HuH-7.5 (cell line): Measurements from ENCODE around the gene LBHD1.
"Not testable (repeated sequence)": the region's sequence is repeated elsewhere in the genome, so short reads cannot be mapped to it uniquely, and the experiment has no call there.

Experiments used
- DNase-seq: peaks from one replicate; pipeline ENCODE4 v3.0.0; 2011; ENCODE audit warnings: low spot score

Gene LBHD1

DNA sequence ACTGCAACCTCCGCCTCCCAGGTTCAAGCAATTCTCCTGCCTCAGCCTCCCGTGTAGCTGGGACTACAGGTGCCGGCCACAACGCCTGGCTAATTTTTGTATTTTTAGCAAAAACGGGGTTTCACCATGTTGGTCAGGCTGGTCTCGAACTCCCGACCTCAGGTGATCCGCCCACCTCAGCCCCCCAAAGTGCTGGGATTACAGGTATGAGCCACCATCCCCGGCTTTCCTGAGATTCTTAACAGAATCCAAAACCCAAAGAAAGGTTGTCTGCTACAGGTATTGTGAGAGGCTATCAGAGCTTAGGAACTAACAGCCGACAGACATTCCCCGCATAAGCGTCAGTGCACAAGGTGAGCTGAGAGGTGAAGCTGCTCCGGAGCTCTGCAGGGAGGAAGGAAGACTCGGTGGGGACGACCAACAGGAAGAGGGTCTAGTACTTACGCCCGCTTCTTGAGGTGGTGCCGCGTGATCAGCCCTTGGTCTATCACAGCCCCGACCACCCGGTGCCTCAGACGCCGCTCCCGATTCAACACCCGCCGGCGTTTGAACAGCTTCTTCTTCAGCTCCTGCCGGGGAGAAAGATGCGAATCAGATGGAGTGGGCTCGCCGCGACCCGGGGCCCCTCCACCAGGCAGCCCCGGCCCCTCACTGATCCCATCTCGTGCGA, 7.5 kb downstream of the LBHD1 start:
- DNase-seq, result peak; percentile 73

DNA sequence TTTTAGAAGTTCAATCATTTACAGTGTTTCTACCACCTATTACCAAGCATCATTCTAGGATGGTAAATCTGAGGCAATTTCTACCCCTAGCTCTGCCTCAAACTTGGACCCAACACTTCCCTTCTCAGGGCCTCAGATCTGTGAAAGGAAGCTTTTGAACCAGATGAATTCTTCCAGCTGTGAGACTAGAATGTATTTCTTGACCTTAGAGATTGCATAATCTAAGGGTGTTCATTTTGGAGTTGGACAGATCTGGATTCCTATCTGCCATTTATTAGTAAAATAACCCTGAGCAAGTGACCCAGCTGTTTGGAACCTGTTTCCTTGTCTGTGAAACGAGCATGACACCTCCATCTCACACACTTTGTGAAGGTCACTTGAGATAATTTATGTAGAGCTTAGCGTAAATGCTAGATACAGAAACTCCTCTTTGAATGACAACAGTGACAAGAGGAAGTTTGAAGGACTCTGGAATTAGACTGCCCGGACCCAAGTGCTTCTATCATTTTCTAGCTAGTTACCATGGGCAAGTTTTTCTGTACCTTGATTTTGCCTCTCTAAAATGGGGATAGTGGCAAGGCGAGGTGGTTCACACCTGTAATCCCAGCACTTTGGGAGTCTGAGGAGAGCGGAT, 15.2 kb downstream of the LBHD1 start:
- DNase-seq, result no peak

GRCh38 chr11:62654297-62654696, 17.8 kb downstream of the LBHD1 start:
- DNase-seq, result no peak

- DNase-seq, result peak; percentile 35
These were observed 19.7 kb downstream of the LBHD1 start for GRCh38 chr11:62652161-62653006.

DNA sequence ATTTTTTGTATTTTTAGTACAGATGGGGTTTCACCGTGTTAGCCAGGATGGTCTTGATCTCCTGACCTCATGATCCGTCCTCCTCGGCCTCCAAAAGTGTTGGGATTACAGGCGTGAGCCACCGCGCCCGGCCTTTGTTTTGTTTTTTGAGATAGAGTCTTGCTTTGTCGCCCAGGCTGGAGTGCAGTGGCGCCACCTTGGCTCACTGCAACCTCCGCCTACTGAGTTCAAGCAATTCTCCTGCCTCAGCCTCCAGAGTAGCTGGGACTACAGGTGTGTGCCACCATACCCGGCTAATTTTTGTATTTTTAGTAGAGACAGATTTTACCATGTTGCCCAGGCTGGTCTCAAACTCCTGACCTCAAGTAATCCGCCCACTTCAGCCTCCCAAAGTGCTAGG, 21.8 kb downstream of the LBHD1 start:
- not testable (repeated sequence) for DNase-seq

DNA sequence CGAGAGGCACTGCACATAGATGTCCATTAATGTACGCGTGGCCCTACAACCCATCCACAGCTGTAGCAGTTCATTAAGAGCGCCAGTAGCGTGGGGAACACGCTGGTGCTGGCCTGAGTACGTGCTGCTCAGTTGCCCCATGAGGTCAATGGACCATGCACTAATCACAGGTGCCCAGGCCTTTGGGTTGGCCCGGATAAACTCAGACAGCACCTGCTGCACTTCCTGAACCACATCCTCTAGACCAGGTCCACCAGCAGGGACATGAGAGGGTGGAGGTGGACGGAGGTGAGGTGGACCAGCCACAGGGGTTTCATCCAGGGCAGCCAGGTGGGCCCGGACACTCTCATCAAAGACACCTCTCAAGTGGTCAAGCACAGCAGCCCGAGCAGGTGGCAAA, 22.6 kb downstream of the LBHD1 start:
- no peak for DNase-seq

- no peak for DNase-seq
These were observed 23.1 kb downstream of the LBHD1 start for GRCh38 chr11:62648967-62649364.

DNA sequence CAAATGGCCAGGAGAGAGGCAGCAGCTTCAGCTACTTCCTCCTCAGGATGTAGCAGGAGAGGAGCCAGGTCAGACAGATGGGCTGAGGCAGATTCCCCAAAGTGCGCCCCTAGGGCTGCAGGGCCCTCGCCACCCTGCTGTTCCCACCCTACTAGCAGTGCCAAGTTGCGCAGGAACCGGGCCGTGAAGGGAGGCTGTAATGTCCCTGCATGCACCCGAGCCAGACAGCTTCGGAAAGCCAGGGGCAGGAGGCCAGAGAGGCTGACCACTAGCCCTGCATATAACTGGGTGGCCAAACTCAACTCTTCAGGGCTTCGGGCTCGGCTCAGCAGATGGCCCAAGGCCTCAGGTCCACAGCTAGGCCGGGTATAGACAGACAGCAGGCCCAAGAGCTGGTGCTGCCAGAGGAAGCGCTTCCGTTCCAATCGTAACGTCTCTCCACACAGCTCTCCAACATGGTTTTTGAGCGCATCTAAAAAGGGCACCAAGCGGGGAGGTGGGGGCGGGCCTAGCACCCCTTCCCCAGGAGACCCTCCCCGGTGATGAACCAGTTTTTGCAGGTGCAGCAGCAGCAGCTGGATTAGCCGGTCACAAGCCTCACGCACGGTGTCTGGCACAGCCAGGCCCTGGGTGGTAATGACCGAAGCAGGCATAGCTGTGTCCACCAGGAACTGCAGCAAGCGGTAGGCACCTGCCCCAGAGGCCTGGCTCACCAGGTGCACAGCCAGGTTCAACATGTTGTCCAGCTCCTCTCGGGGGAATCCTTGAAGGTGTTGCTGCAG, 23.7 kb downstream of the LBHD1 start:
- DNase-seq, result no peak

- DNase-seq, result no peak
These were observed 24.5 kb downstream of the LBHD1 start for GRCh38 chr11:62647609-62648005.

DNA sequence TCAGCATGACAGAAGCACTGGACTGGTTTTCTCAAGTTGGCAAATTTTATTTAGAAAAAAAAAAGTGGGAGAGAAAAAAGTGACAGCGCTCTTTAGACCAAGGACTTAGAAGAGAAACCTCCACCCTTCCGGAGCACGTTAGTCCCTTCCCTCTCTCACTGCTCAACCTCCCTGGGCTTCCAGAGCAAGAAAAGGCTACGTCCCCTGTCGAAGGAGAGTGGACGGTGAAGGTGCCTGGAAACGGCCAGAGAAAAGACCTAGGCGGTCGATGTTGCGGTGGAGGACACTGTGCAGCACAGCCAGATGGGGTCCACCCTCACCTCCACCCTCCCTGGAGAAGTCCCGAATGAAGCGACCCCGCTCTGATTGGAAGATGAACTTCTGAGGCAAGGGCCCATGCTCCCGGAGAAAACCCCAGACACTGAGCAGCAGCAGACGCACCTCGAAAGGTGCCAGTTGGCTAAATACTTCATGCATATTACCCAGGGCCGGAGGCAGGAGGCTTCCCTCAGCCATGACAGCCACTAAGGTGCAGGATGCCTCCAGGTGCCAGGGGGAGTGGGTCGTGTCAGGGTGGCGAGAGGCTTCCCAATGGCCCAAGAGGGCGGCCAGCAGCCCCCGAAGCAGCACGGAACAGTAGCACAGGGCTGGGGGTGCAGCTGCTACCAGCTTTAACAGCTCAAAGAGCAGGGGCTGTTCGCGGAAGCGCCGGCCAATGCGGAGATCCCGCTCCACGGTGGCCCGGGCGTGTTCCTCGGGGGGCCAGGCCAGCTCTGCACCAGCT, 25.1 kb downstream of the LBHD1 start:
- no peak for DNase-seq

GRCh38 chr11:62645946-62646824, 25.9 kb downstream of the LBHD1 start, which contains the start of gene GANAB:
Gene GANAB, minus strand, starts transcription at chr11:62646613. Its CDS starts 14 bp downstream, at chr11:62646599.
- DNase-seq, result peak; percentile 99

GRCh38 chr11:62645671-62645945, 26.5 kb downstream of the LBHD1 start:
- DNase-seq, result no peak

GRCh38 chr11:62644220-62644619, 27.8 kb downstream of the LBHD1 start:
- no peak for DNase-seq

GRCh38 chr11:62632492-62632891, 39.6 kb downstream of the LBHD1 start:
- DNase-seq, result no peak

DNA sequence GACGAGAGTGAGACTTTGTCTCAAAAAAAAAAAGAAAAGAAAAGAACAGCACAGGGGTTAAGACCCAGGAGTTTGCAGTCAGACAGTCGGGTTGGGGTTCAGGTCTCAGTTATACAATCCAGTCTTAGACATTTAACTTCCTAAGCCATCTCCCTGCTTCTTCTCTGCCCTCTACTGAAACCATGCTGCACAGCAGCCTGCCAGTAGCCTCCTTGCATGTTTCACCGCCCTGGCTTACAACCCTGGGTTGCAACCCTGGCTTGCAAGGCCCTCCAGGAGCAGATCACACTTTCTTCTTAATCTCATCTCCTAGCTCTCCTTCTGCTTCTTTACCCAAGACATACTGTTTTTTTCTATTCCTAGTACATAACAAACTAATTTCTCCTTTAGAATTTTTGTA, 44.4 kb downstream of the LBHD1 start:
- DNase-seq, result no peak

GRCh38 chr11:62622476-62623089, 49.5 kb downstream of the LBHD1 start:
- no peak for DNase-seq

GRCh38 chr11:62621567-62622470, 50.2 kb downstream of the LBHD1 start, which contains the start of gene B3GAT3:
Gene B3GAT3, minus strand, starts transcription at chr11:62621986. Its CDS starts 39 bp downstream, at chr11:62621947.
- DNase-seq, result peak; percentile 99

DNA sequence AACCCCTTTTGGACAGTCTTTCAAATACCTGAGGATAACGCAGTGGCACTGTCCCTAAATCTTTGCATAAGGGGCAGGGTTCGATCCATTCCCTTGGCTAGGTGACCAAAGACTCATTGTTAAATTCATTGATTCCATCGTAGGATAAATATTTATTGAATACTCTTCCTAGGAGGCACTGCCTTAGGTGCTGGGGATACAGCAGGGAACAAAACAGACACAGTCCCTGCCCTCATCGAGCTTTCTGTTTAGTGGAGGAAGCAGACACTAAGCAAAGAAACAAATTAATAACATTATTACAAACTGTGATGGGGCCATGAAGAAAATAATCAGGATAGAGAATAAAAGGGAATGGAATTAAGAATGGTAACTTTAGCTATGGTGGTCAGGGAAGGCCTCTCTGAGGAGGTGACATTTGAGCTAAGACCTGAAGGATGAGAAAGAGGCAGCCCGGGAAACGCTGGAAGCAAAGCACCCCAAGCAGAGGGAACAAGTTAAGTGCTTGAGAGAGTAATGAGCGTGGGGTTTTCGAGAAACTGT, 51.0 kb downstream of the LBHD1 start:
- no peak for DNase-seq

DNA sequence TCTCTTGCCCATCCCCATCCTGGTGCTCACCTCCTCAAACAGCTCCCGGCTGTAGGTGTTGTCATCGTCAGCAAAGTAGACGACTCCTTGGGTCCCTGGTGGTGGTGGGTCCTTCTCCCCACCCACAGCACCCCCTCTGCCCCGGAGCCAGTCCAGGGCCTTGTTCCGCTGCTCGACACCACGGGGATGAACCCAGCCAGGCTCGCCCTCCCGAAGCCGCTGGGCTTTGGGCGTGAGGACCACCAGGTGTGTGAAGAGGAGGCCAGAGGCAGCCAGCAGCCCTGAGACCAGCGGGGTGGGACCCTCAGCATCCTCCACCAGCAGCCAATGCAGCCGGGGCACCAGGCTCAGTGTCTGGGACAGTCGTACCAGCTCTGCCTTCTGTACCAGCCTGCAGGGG, 55.1 kb downstream of the LBHD1 start:
- DNase-seq, result not testable (repeated sequence)
